GM19099 (cell line): ENCODE data around the gene DPP10.

ENCODE experiments used
- POLR2A ChIP-seq: IDR thresholded peaks from 3 replicates; pipeline ENCODE4 v1.6.1; 2011; ENCODE audit warnings: low read depth; ENCODE audit not compliant: insufficient read length; ENCODE audit errors: extremely low read depth

The DPP10 gene

GRCh38 chr2:115825912-115826311, 1383.5 kb downstream of the DPP10 start:
- TF ChIP-seq POLR2A, result no peak

GRCh38 chr2:115833196-115833595, 1390.8 kb downstream of the DPP10 start:
- no peak for TF ChIP-seq POLR2A

GRCh38 chr2:115838539-115838938, 1396.1 kb downstream of the DPP10 start:
- TF ChIP-seq POLR2A, result no peak

- TF ChIP-seq POLR2A, result no peak
Measured at GRCh38 chr2:115842306-115842705, 1399.9 kb downstream of the DPP10 start.

- TF ChIP-seq POLR2A, result no peak
Measured at GRCh38 chr2:115848192-115848591, 1405.8 kb downstream of the DPP10 start.

- TF ChIP-seq POLR2A, result no peak
Measured at GRCh38 chr2:115867024-115867423, 1424.6 kb downstream of the DPP10 start.

GRCh38 chr2:115874427-115874826, 1432.0 kb downstream of the DPP10 start:
- TF ChIP-seq POLR2A, result no peak

GRCh38 chr2:115880558-115880957, 1438.1 kb downstream of the DPP10 start:
- no peak for TF ChIP-seq POLR2A

GRCh38 chr2:115887209-115887776, 1444.9 kb downstream of the DPP10 start:
- TF ChIP-seq POLR2A, result no peak
